Activated T-helper 1 cell treated with Interleukin-2 at 50 U/mL for 16 hours (primary cell): ENCODE data around the gene FMNL2.

ENCODE experiments used
- DNase-seq: peaks from one replicate; pipeline ENCODE4 v3.0.0-alpha.2; 2020; ENCODE audit warnings: low read depth

FMNL2 gene

GRCh38 chr2:152648336-152648735 is 313.4 kb downstream of the FMNL2 start:
- no peak for DNase-seq

- no peak for DNase-seq
These were observed 315.0 kb downstream of the FMNL2 start for GRCh38 chr2:152649997-152650396.

- no peak for DNase-seq
These were observed 315.9 kb downstream of the FMNL2 start for GRCh38 chr2:152650768-152651371.

- no peak for DNase-seq
These were observed 316.9 kb downstream of the FMNL2 start for GRCh38 chr2:152651834-152652233.

GRCh38 chr2:152655880-152656279 is 320.9 kb downstream of the FMNL2 start:
- no peak for DNase-seq

GRCh38 chr2:152657043-152657442 is 322.1 kb downstream of the FMNL2 start:
- no peak for DNase-seq

GRCh38 chr2:152658221-152658620 is 323.2 kb downstream of the FMNL2 start:
- no peak for DNase-seq

- DNase-seq: no peak
These were observed 326.1 kb downstream of the FMNL2 start for GRCh38 chr2:152661076-152661475.

- no peak for DNase-seq
These were observed 329.8 kb downstream of the FMNL2 start for GRCh38 chr2:152664725-152665124.

- no peak for DNase-seq
These were observed 339.4 kb downstream of the FMNL2 start for GRCh38 chr2:152674334-152674733.

GRCh38 chr2:152676461-152676860 is 341.5 kb downstream of the FMNL2 start:
- DNase-seq: no peak

GRCh38 chr2:152678808-152679207 is 343.8 kb downstream of the FMNL2 start:
- no peak for DNase-seq

GRCh38 chr2:152682663-152683062 is 347.7 kb downstream of the FMNL2 start:
- DNase-seq: no peak

GRCh38 chr2:152683400-152683799 is 348.4 kb downstream of the FMNL2 start:
- DNase-seq: no peak

- no peak for DNase-seq
These were observed 351.3 kb downstream of the FMNL2 start for GRCh38 chr2:152686321-152686720.

GRCh38 chr2:152693033-152693432 is 358.1 kb downstream of the FMNL2 start:
- no peak for DNase-seq

- DNase-seq: no peak
These were observed 359.2 kb downstream of the FMNL2 start for GRCh38 chr2:152694161-152694661.

GRCh38 chr2:152695763-152696162 is 360.8 kb downstream of the FMNL2 start:
- no peak for DNase-seq

- no peak for DNase-seq
These were observed 361.5 kb downstream of the FMNL2 start for GRCh38 chr2:152696476-152696875.
